Activated CD4-positive, alpha-beta T cell treated with anti-CD3 and anti-CD28 coated beads, Interleukin-2, amount 10 ng/mL, durations not matched to agents 7 days and 5 days (primary cell): ENCODE data around the gene SEMA4G. TPM values are rescaled to one million over a fixed set of nuclear protein-coding genes. Genes with fewer than 3 reads are reported as not detected.

Experiments used
- CTCF ChIA-PET: fragments of 350-600 bp; sonication (Branson Sonifier 250); formaldehyde crosslinking; loops from one replicate; lab custom pipeline; 2021; ENCODE audit warnings: antibody characterized with exemption; lab: Charles Lee
- POLR2A ChIA-PET: fragments of 350-600 bp; sonication (Branson Sonifier 250); formaldehyde crosslinking; loops from one replicate; lab custom pipeline; 2021; ENCODE audit warnings: antibody characterized with exemption; lab: Charles Lee
- DNase-seq: peaks from one replicate; pipeline ENCODE4 v3.0.0-alpha.2; 2020
- H3K27ac Mint-ChIP-seq: one replicate; pipeline ENCODE4 v1.8.0; 2021; ENCODE audit warnings: mild to moderate bottlenecking, moderate library complexity, mixed read lengths
- H3K27me3 Mint-ChIP-seq: one replicate; pipeline ENCODE4 v1.8.0; 2021; ENCODE audit warnings: mixed read lengths
- H3K36me3 Mint-ChIP-seq: one replicate; pipeline ENCODE4 v1.8.0; 2021; ENCODE audit warnings: low read depth, mixed read lengths
- H3K4me1 Mint-ChIP-seq: one replicate; pipeline ENCODE4 v1.8.0; 2021; ENCODE audit warnings: mixed read lengths
- H3K4me3 Mint-ChIP-seq: one replicate; pipeline ENCODE4 v1.8.0; 2021; ENCODE audit warnings: mild to moderate bottlenecking, moderate library complexity, mixed read lengths
- H3K9me3 Mint-ChIP-seq: one replicate; pipeline ENCODE4 v1.8.0; 2021; ENCODE audit warnings: mixed read lengths
- total RNA-seq, 2 experiments: library from RNA; stranded (reverse); gene quantifications; one replicate each; pipeline ENCODE4 v1.2.3, GENCODE V29; 2021

Gene SEMA4G
- 1 to 10 TPM; 1.1 to 1.6 TPM for total RNA-seq

- CTCF ChIA-PET, result interaction anchor here (1.3 kb wide), 1 partner anchor 10 kb away, joined by 3 read pairs; no protein-coding TSS in a partner anchor
- no peaks in the 10 kb centered on the region for H3K9me3 Mint-ChIP-seq
- POLR2A ChIA-PET, result interaction anchor here (0.6 kb wide), 1 partner anchor 63 kb away, joined by 3 read pairs; no protein-coding TSS in a partner anchor
- peak; percentile 44 for DNase-seq
- peak within 1 kb of the TSS; percentile 25 for H3K27ac Mint-ChIP-seq
- H3K36me3 Mint-ChIP-seq, result peaks cover 6% of the 10 kb centered on the region
- peak within 1 kb of the TSS; percentile 56 for H3K4me3 Mint-ChIP-seq
- peaks cover 5% of the 10 kb centered on the region for H3K27me3 Mint-ChIP-seq
- peaks cover 14% of the 10 kb centered on the region for H3K4me1 Mint-ChIP-seq
Observed at GRCh38 chr10:100969187-100970075, at the start of gene SEMA4G. Gene SEMA4G, plus strand, starts transcription at chr10:100969504. Its CDS starts 3,409 bp downstream, at chr10:100972913.

DNA sequence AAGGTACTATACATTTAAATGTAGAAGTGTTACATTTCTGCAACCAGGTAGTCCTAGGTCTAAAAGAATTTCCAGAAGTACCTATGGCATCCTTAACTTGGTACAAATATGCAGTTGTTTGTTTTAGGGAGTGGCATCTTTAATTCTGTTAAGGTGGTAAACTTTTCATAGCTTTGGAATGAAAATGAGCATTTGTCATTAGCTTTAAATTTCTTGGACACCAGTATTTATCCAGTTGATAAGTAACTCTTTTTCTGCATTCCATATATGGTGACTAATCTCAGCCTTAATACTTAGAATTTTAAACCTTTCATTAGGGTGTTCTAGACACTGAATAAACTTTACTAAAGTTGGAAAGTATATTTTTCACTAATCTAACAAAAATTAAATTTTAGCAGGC, 45.7 kb upstream of the SEMA4G start:
- Mint-ChIP-seq H3K4me3 (no peak overlapping the region), H3K27ac (no peak overlapping the region), H3K36me3 (peaks cover 47% of the 10 kb centered on the region), H3K27me3 (no peaks in the 10 kb centered on the region), H3K4me1 (peaks cover 3% of the 10 kb centered on the region), H3K9me3 (no peaks in the 10 kb centered on the region)
- ChIA-PET CTCF (interaction anchor here (0.7 to 0.8 kb wide), 2 partner anchors 11 to 80 kb away, joined by 3 read pairs; no protein-coding TSS in a partner anchor), POLR2A (no interaction called here)
- no peak for DNase-seq

- H3K9me3 Mint-ChIP-seq, result no peaks in the 10 kb centered on the region
- H3K4me1 Mint-ChIP-seq, result peaks cover 3% of the 10 kb centered on the region
- H3K27ac Mint-ChIP-seq, result no peak overlapping the region
- peaks cover 53% of the 10 kb centered on the region for H3K36me3 Mint-ChIP-seq
- ChIA-PET CTCF (no interaction called here), POLR2A (no interaction called here)
- H3K27me3 Mint-ChIP-seq, result no peaks in the 10 kb centered on the region
- H3K4me3 Mint-ChIP-seq, result no peak overlapping the region
- DNase-seq, result no peak
Observed at GRCh38 chr10:100927266-100927665, 42.0 kb upstream of the SEMA4G start.

DNA sequence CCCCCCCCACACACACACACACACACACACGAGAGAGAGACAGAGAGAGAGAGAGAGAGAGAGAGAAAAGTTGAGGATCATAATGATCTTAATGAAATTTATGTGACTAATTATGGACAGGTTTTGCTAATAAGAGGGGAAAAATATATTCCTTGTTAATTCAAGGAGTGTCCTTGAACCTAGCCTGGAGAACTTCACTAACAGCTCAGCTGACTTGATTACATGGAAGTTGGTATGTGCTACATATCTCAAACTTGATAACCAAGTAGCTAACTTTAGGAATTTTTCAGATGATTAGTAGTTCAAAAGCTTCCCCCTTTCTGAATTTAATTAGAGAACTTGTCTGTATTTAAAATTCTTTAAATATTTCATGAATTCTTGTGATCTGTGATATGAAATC, 41.3 kb upstream of the SEMA4G start:
- H3K36me3 Mint-ChIP-seq, result peaks cover 57% of the 10 kb centered on the region
- no peak for DNase-seq
- peaks cover 3% of the 10 kb centered on the region for H3K4me1 Mint-ChIP-seq
- POLR2A ChIA-PET, result no interaction called here
- H3K27me3 Mint-ChIP-seq, result no peaks in the 10 kb centered on the region
- H3K4me3 Mint-ChIP-seq, result no peak overlapping the region
- no peaks in the 10 kb centered on the region for H3K9me3 Mint-ChIP-seq
- CTCF ChIA-PET, result interaction anchor here (0.6 kb wide), 1 partner anchor 37 kb away, joined by 3 read pairs; no protein-coding TSS in a partner anchor
- H3K27ac Mint-ChIP-seq, result no peak overlapping the region

- no peaks in the 10 kb centered on the region for H3K27me3 Mint-ChIP-seq
- H3K9me3 Mint-ChIP-seq, result no peaks in the 10 kb centered on the region
- H3K4me1 Mint-ChIP-seq, result no peaks in the 10 kb centered on the region
- DNase-seq, result no peak
- CTCF ChIA-PET, result no interaction called here
- POLR2A ChIA-PET, result interaction anchor here (0.5 kb wide), 1 partner anchor 395 kb away, joined by 3 read pairs; the partner anchor contains the start of gene HIF1AN
- H3K36me3 Mint-ChIP-seq, result peaks cover 51% of the 10 kb centered on the region
- no peak overlapping the region for H3K27ac Mint-ChIP-seq
- H3K4me3 Mint-ChIP-seq, result no peak overlapping the region
Observed at GRCh38 chr10:100930368-100930767, 38.9 kb upstream of the SEMA4G start.

DNA sequence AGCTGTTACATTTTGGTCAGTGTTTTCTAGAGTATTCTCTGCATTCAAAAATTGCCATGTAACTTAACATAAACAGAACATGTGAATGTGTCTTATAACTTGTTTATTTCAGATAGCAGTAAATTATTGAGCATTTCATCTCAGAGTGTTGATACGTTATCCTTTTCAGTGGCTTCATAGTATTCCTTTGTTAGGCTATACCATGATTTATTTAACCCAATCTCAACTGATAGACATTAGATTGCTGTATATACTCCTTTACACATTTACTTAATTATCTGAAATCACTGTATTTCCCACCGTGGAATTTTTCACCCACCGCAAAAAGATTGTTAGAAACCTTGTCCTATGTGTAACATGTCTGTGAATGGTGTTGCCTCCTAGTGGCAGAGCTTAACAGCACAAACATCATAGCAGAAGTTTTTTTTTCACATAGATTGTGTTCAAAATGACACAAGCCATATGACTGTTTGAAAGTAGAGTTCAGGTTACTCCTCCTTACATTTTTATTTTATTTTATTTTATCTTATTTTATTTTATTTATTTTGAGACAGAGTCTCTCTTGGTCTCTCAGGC, 35.1 kb upstream of the SEMA4G start:
- ChIA-PET POLR2A (no interaction called here), CTCF (interaction anchor here (0.6 kb wide), 2 partner anchors 10 to 38 kb away, joined by 3 read pairs; no protein-coding TSS in a partner anchor)
- H3K4me1 Mint-ChIP-seq, result no peaks in the 10 kb centered on the region
- no peaks in the 10 kb centered on the region for H3K27me3 Mint-ChIP-seq
- no peaks in the 10 kb centered on the region for H3K9me3 Mint-ChIP-seq
- peak; percentile 21 for DNase-seq
- no peak overlapping the region for H3K27ac Mint-ChIP-seq
- peaks cover 48% of the 10 kb centered on the region for H3K36me3 Mint-ChIP-seq
- no peak overlapping the region for H3K4me3 Mint-ChIP-seq

GRCh38 chr10:100939763-100940344, 29.4 kb upstream of the SEMA4G start:
- POLR2A ChIA-PET, result no interaction called here
- H3K36me3 Mint-ChIP-seq, result peaks cover 49% of the 10 kb centered on the region
- DNase-seq, result no peak
- no peaks in the 10 kb centered on the region for H3K27me3 Mint-ChIP-seq
- H3K4me1 Mint-ChIP-seq, result peaks cover 16% of the 10 kb centered on the region
- no peak overlapping the region for H3K27ac Mint-ChIP-seq
- H3K9me3 Mint-ChIP-seq, result no peaks in the 10 kb centered on the region
- CTCF ChIA-PET, result interaction anchor here (0.6 to 1.1 kb wide), 2 partner anchors 16 to 17 kb away, joined by 3 to 4 read pairs; no protein-coding TSS in a partner anchor
- H3K4me3 Mint-ChIP-seq, result no peak overlapping the region

DNA sequence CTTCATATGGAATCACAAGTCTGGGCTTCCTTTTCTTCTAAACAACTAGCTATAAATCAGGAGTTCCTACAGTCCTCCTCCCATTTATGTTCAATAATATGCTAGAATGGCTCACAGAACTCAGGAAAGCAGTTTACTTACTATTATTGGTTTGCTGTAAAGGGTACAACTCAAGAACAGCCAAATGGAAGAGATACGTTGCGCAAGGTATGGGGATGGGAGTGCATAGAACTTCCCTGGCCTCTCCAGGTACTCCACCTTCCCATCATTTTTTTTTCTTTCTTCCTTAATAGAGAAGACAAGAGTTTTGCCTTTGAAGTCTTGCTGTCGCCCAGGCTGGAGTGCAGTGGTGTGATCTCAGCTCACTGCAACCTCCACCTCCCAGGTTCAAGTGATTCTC, 27.1 kb upstream of the SEMA4G start:
- POLR2A ChIA-PET, result no interaction called here
- Mint-ChIP-seq H3K4me3 (no peak overlapping the region), H3K27me3 (no peaks in the 10 kb centered on the region), H3K4me1 (peaks cover 17% of the 10 kb centered on the region), H3K36me3 (peaks cover 59% of the 10 kb centered on the region), H3K9me3 (no peaks in the 10 kb centered on the region), H3K27ac (no peak overlapping the region)
- DNase-seq, result no peak
- CTCF ChIA-PET, result no interaction called here

DNA sequence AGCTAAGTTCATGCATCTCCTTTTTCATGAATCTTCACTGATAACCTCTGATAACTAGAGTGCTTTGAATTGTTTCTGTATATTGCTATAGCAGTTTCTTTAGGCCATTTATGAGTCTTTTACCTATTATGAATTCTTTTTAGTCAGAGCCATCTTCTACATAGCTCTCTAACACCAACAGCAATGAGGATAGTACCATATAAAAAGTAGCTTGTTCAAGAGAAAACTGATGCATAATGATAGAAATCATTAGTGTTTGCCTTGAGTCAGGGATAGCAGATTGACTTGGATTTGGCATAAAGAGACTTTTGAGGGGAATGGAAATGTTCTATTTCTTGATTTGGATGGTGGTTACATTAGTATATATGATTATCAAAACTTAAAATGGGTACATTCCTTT, 25.8 kb upstream of the SEMA4G start:
- Mint-ChIP-seq H3K36me3 (peaks cover 59% of the 10 kb centered on the region), H3K4me1 (peaks cover 17% of the 10 kb centered on the region), H3K9me3 (no peaks in the 10 kb centered on the region), H3K27me3 (no peaks in the 10 kb centered on the region), H3K4me3 (peak overlapping the region; percentile 54), H3K27ac (peak overlapping the region; percentile 84)
- ChIA-PET CTCF (interaction anchor here (1.0 kb wide), 1 partner anchor 380 kb away, joined by 5 read pairs; no protein-coding TSS in a partner anchor), POLR2A (no interaction called here)
- DNase-seq, result no peak

DNA sequence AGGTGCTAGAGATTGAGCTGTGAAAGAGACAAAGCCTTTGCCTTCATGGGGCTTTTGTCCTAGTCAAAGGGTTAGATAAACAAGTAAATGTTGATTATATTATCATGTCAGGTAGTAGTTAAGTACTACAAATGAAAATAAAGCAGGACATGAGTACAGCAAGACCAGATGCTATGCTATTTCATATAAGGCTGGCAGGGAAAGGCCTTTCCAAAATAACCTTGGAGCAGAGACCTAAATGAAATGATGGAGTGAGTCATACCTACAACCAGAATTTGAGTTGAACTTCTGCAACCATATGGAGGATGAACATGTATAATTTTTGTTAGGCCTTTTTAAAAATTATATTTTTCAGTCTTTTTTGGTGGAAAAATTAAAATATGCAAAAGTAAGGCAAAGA, 23.6 kb upstream of the SEMA4G start:
- ChIA-PET POLR2A (no interaction called here), CTCF (no interaction called here)
- no peaks in the 10 kb centered on the region for H3K27me3 Mint-ChIP-seq
- H3K4me3 Mint-ChIP-seq, result no peak overlapping the region
- DNase-seq, result no peak
- H3K4me1 Mint-ChIP-seq, result peaks cover 20% of the 10 kb centered on the region
- peaks cover 56% of the 10 kb centered on the region for H3K36me3 Mint-ChIP-seq
- H3K9me3 Mint-ChIP-seq, result no peaks in the 10 kb centered on the region
- H3K27ac Mint-ChIP-seq, result no peak overlapping the region

DNA sequence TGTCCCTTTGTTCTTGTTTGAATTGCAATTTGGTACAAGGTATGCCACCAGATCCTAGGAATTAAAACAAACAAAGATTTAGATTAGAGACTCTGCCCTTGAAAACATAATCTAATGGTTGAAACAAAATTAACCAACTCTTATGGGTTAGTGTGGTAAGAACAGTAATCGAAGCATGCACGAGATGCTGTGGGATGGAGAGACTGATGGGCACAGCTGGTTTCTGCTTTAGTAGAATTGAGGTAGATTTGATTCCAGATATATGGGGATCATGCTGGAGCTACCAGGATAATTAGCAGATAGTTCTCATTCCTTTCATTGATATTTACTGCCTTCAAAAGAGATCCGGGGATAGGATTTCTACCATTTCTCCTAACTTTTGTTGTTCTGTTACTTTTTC, 20.4 kb upstream of the SEMA4G start:
- DNase-seq, result no peak
- ChIA-PET CTCF (interaction anchor here (1.1 to 1.6 kb wide), 2 partner anchors 17 to 49 kb away, joined by 3 to 5 read pairs; no protein-coding TSS in a partner anchor), POLR2A (no interaction called here)
- H3K4me3 Mint-ChIP-seq, result no peak overlapping the region
- H3K4me1 Mint-ChIP-seq, result peaks cover 10% of the 10 kb centered on the region
- no peaks in the 10 kb centered on the region for H3K27me3 Mint-ChIP-seq
- H3K27ac Mint-ChIP-seq, result no peak overlapping the region
- H3K9me3 Mint-ChIP-seq, result no peaks in the 10 kb centered on the region
- peaks cover 44% of the 10 kb centered on the region for H3K36me3 Mint-ChIP-seq

GRCh38 chr10:100960251-100960650, 9.1 kb upstream of the SEMA4G start:
- Mint-ChIP-seq H3K27ac (no peak overlapping the region), H3K9me3 (no peaks in the 10 kb centered on the region), H3K36me3 (peaks cover 46% of the 10 kb centered on the region), H3K4me3 (no peak overlapping the region), H3K4me1 (peaks cover 11% of the 10 kb centered on the region), H3K27me3 (no peaks in the 10 kb centered on the region)
- CTCF ChIA-PET, result no interaction called here
- DNase-seq, result no peak
- POLR2A ChIA-PET, result no interaction called here
